NCI-H2227 treated with DMSO at 0.1 percent for 48 hours (cell line): ENCODE measurements around the gene MAPKAP1.

Source experiments
- DNase-seq: peaks from one replicate; lab custom pipeline; 2025; lab: John Stamatoyannopoulos, UW

Gene MAPKAP1

DNA sequence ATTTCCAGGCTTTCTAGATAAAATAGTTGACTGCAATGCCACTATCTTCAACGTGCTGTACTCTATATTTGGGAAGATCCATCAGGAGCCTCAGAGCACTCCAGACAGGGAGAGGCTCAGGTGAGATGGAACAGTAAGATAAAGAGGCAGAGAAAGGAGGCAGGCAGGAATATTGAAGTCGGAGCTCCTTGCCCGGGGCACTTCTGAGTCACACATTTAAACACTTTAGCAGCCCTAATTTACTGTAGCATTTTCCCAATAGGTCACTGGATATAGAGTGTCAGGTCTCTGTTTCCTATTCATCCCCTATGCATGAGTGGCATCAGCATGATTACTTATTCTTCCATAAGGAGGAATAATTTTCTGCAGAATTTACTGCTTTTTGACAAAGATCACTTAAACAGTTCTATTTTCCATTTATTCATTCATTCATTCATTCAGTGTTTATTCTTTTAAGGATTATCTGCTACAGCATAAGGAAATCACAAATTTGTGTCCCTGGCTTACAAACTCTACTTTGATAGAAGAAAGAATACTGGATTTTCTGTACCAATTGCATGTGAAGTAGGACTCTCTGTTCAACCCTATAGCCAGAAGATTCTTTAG lies 170.7 kb downstream of the MAPKAP1 start:
- DNase-seq, result no peak

- DNase-seq, result no peak
These were observed 171.9 kb downstream of the MAPKAP1 start for GRCh38 chr9:125534971-125535701.

DNA sequence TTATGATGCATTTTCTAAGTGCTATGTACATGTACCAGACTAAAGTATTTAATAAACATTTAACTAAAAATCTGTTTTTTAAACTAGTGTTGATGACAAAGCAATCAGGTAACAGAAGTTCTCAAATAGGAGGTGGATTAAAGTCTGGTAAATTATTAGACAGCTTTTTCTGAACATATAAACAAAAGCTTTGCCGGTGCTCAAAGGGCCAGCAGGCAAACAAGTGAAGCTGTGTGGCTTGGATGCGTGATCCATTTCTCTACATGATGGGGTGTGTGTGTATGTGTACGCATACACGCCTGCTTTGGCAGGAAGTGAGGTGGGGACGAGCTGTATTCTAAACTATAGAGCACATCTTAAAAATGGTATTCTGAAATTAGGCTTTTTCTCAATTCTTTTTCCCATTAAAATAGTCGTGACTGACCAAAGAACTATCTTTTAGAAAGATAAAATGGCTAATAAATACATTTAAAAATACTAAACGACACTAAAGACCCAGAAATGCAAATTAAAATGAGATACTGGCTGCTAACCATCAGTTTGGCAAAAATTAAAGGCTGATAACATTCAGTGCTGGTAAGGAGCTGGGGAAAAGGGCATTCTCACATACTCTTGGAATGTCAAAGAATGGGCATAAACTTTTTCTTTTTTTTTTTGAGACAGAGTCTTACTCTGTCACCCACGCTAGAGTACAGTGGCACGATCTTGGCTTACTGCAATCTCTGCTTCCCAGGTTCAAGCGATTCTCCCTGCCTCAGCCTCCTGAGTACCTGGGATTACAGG lies 174.0 kb downstream of the MAPKAP1 start:
- DNase-seq, result no peak

GRCh38 chr9:125532412-125532811 lies 174.6 kb downstream of the MAPKAP1 start:
- DNase-seq, result no peak

DNA sequence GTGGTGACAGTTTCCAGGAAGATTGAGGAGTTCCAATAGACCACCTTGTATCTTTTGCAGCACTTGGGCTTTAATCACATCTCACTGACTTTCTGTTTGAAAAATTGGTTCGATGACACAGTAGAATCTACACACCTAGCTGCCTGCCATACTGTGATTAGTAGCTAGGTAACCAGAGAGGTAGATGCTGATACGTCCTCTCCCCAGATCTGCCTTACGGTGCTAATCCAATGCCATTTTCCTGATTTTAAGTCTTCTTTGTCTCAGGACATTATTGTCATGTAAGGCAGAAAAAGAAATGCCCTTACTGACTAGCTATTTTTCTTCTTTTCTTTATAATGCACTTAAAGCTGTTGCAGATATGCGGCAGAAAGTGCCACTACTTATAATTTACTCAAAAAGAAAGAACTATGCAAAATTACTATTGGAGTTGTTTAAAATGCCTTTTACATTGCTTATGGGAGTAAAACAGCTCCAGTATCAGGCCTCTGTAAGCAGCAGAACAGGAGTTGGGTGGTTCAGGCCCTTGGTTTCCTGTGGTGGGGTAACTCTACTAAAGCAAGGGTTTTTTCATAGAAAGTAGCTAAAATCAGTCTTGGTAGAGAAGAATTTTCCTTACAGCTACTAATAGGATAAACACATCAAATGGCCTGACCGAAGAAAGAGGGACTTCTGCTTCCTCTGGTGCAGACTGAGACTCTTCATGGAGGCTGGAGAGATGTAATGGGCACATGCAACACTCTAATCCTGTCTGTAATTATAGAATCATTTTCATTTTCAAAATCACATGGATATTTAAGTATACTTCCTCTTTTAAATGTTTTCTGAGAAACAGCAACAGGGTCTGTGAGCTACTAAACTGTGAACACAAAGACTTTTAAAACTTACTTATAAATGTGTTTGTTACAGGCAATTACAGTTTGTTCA lies 177.2 kb downstream of the MAPKAP1 start:
- no peak for DNase-seq

DNA sequence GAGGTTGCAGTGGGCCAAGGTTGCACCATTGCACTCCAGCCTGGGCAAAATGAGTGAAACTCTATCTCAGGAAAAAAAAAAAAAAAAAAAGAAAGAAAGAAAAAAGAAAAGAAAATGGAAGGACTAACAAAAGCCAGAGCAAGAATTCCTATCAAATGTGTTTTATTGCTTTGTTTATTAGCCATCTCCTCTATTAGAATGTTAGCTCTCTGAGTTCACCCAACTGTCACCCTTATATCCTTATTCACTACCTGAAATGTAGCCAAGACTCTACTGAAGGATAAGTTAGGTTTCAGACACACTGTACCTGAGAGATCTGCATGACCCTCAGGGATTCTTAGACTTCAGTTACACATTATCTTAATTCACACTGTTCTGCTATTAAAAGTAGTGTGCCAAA lies 177.9 kb downstream of the MAPKAP1 start:
- no peak for DNase-seq

DNA sequence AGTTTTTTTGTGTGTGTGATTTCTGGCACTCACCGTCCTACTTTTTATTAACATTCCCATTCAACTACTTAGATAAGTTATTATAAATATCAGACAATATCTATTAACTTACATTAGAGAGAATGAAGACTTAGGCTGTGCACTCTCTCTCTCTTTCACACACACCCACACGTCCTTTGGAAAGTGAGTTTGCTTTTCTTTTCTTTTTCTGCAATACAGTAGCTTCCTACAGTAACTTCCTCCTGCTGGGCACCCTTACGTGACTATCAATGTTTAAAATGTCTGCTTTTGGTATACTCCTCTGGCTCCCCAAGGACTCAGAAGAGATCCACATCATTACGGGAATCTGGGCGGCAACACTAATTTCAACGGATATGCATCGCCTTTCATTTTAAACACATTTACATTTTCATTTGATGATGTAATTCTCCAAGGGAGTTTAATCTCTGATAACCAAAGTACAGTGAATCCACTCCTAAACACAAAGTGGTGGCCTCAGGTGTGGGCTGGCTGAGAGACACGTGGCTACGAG lies 179.5 kb downstream of the MAPKAP1 start:
- no peak for DNase-seq

DNA sequence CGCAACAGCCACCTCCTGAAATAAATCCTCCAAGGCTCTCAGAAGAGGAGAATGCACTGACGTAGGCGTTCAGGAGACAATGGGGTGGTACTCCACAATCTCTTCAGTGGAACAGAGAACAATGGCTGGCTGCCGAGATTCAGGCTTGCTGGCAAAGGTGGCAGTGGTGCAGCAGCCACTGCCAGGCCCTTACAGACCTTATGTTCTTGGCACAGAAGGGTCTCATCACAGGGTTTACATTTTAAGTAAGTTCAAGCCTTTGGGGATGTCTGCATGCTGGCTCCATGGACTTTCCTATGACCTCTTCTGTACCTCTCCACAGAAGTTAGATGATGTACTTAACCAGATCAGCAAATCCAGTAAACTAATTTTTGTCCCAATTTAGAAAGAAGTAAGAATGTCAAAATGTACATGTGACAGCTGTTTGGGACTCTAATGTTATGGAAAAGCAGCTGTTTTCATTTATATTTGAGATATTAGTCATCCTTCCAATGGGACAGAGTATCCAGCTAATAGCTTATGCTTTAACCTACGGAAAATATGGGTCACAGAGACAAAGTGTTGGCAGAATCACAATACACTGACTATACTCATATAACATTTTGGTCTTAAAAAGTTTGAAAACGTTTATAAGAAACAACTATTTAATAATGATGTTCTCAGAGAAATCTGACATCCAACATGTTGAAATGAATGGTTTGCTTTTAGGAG lies 180.9 kb downstream of the MAPKAP1 start:
- DNase-seq, result no peak

DNA sequence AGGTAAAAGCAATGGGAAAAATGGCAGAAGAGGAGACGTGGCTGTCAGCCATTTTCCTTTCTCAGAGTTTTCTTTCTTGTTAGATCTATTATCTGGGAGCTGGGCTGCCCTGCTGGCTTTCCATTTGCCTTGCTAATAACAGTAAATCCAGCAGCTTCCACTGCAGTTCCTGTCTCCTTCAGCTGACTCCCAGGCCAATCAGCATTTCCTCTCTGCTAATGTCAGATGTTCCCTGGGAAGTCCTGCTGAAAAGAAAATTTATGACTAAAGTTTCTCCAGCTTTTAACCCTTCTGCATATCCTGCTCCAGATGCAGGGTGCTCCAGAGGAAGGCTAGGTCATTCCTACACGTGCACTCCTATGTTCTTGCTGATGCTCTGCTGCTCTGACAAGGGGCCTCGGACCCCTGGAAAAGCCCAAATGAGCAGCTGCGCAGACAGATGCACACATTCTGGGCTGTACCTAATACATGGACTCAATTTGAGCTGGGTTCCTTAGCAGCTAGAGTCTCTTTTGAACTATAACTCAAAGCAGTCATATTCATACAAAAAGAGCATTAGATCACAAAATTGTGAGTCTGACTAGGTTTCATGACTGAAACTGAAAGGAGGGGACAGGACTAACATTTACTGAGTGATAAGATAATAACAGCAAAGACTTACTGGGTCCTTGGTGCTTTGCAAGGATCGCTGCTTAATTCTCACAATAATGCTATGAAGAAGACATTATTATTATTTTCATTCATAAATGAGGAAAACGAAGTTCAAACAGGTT lies 182.2 kb downstream of the MAPKAP1 start:
- DNase-seq, result no peak

- no peak for DNase-seq
These were observed 183.3 kb downstream of the MAPKAP1 start for GRCh38 chr9:125523681-125524080.

DNA sequence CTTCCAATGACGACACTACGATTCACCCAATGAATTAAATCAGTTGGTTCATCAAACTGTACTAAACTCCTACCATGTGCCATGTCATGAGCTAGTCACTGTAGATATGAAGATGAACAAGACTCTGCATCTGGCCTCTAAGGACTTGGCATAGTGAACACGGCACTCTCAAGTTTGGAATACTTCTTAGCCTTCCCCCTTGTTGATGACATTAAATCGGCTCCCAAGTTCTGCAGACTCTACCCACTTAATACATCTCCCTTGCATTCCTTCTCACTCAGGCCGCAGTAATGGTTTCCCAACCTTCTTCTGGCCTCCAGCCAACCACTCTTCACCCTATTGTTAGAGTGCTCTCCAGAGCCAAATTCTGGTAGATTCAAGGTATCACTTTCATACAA lies 184.7 kb downstream of the MAPKAP1 start:
- no peak for DNase-seq

- DNase-seq, result no peak
These were observed 185.3 kb downstream of the MAPKAP1 start for GRCh38 chr9:125521462-125522327.

DNA sequence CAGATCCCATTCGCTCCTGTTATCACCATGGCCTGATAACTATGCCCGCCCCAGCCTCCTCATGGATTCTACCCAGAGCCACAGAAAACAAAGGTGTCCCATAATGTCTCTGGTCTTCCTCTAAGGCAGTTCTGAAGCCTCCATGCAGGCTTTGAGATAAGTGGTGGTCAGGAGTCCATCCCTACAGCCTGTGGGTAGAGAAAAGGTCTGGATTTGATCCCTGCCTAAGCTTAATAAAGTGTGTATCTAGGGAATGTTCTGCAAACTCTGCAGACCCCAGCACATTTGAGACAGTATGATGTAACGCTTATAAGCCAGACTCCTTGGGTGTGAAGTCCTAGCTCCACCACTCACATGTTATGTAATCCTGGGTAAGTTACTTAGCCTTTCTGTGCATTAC lies 187.3 kb downstream of the MAPKAP1 start:
- no peak for DNase-seq

- DNase-seq, result no peak
These were observed 189.4 kb downstream of the MAPKAP1 start for GRCh38 chr9:125517577-125517976.

DNA sequence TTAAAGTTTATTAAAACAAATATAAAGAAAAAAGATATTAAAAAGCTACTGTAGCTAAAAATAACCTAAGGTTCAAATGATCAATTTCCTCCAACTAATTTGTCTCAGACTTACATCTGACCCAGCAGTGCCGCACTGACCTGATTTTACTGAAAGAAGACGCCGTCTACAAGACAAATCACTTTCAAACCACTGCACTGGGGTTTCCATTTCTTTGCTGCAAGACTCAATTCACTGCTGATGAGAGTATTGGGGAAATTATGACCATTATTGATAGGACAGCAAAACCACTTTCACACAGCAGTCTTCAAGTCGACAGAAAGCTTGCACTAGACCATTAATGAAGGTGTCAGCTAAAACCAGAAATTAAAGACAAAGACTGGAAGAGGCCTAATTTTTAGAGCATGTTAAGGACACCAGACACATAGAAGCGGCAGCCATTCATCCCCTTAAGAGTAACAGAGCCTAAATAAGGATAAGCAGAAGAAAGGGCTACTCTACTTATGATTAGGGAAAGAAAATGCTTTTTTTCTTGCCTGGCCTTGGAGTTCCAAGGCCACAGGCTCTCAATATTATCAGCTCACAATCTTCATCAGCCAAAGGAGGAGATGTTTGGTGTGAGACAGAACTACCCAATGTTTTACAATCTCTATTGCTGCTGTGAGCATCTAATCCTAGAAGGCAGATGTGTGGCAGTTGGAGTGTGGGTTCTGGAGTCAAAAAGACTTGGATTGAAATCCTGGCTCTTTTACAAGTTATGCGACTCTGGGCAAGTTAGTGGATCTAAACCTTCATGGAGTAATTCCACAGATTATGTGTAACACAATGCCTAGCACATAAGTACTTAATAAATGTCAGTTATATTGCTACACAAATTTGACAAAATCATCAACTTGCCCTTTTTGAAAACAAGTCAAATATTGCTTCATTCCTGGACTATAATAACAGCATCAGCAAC lies 190.7 kb downstream of the MAPKAP1 start:
- no peak for DNase-seq

- no peak for DNase-seq
These were observed 191.7 kb downstream of the MAPKAP1 start for GRCh38 chr9:125515281-125515680.

GRCh38 chr9:125514468-125514867 lies 192.5 kb downstream of the MAPKAP1 start:
- no peak for DNase-seq
